Activated naive CD4-positive, alpha-beta T cell treated with Interleukin-2 at 50 U/mL for 16 hours (primary cell): ENCODE results near the gene CPNE8.

Experiments used
- DNase-seq: peaks from one replicate; pipeline ENCODE4 v3.0.0-alpha.2; 2020

The CPNE8 gene

DNA sequence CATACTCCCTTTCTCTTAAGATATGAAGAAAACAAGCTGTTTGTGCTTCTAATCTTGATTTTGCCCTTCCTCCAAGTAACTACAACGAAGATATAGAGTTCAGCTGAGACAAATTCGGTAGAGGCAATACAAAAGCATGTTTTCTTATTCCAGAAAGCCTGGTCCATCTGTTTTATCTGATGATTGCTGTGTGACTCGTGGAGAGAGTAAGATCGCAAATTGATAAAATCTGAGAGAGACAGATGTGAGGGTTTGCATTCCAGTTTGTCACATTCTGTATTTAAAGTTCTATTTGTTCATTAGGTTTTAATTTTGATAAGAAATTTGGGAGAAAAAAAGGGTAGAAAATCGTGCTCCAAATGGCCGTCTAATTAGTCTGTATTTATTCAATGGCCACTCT, 192.1 kb downstream of the CPNE8 start:
- no peak for DNase-seq

DNA sequence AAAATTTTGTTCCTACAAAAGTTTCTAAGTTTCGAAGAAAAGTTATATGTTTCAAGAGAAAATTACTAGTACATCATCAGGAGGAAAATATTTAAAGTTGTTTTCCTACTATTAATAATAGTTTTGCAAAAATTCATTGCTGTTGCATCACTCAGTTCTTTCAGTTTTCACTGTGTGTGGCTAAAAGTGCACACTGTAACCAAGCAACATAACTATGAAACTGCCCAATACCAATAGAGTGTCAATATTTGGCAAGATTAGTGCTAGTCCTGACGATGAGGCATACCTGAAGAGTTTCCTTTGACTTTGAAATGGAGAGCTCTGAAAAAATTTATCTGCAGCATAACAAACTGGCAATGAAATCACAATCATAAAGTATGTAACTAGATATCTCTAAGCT, 194.3 kb downstream of the CPNE8 start:
- DNase-seq = no peak

DNA sequence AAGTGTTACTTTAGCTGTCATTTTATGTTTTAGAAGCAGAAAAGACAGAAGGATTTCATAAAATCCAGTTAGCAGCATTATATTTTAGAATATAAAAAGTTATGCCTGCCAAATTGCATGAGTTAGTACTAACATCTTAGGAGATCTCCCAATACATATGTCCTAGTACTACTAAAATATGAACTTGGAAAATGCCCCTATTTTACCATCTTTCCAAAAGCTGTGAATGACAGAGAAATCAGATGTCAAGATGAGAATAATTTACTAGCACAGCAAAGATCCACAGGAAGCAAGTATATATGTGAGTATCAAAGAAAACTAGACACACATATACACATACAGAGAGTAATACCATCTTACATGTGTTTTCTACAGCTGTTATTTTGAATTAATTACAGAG, 196.9 kb downstream of the CPNE8 start:
- no peak for DNase-seq

DNA sequence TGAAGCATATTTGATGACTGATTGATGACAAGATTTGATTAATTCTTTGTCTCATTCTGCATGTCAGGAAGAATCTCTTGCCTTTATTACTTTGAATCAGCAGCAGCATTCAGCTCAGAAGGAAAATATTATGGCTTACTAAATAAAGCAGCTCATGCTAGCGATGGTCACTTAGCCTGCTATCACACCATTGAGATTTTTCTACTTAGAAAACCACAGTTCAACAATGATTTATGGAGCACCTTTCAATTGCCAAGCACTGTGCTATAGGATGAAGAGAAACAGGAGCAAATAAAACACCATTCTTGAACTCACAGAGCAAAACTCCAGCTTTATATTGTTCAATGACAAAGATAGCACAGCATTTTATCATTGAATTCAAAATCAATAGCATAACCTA, 197.7 kb downstream of the CPNE8 start:
- DNase-seq = no peak

DNA sequence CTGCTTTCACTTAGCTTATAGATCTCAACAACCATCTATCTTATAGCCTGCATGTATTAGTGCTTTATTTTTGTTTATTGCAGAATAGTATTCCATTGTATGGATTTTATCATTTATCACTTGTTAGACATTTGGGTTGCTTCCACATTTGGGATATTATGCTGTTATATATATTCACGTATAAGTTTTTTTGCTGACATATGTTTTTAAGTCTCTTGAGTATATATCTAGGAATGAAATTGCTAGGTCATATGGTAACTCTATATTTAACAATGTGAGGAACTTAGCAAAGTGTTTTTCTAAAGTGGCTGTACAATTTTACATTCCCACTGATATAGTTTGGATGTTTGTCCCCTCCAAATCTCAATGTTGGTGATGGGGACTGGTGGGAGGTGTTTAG, 208.1 kb downstream of the CPNE8 start:
- no peak for DNase-seq

DNA sequence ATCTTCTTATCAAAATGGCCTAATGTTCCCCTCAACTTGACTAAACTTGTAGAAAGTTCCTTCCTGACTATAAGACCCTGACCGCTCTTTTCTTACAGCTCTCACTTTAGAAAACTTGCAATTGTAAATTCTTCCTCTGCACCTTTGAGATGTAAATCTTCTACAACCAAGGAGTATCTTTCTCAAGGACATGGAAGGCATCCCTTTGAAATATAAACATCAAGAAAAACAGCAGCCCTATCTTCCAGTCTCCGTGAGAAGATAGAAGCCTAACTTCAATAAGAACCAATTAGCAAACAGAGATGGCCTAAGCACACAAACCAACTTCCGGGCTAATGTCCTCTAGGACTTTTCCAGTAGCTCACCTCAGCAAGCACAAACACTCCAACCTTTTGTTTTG, 210.3 kb downstream of the CPNE8 start:
- DNase-seq = no peak

DNA sequence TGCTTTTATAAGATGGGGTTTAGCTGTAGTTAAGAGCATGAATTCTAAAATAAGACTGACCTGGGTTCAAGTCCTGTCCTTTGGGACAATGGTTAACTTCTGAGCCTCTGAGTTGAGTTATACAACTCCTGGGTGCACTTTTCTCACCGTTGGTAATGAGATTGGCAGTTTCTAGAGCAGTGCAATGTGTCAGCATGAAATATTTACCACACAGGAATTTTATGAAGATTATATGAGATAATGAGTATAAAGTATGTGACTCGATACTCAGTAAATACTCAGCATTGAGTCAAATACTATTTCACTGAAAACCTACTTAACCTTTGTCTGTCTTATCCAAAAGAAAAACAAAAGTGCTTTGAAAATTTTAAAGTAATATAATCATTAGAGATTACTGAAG, 214.2 kb downstream of the CPNE8 start:
- DNase-seq = no peak

DNA sequence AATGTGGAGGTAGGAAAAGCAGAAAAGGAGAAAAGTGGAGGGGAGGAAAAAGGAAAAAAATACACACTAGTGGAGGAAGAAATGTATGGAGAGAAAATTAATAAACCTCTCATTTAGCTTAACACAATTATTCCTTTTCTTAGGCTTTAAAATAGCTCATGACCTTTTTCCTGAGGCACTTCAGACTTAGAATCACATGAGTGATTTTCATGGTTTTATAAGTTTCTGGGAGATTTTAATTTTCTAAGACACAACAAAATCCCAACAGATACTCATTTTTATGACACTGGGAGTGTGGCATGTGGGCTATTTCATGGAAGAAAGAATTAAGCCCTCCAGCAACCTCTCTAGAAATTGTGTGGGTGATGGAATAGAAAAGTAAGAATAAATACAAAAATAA, 214.7 kb downstream of the CPNE8 start:
- DNase-seq = no peak

DNA sequence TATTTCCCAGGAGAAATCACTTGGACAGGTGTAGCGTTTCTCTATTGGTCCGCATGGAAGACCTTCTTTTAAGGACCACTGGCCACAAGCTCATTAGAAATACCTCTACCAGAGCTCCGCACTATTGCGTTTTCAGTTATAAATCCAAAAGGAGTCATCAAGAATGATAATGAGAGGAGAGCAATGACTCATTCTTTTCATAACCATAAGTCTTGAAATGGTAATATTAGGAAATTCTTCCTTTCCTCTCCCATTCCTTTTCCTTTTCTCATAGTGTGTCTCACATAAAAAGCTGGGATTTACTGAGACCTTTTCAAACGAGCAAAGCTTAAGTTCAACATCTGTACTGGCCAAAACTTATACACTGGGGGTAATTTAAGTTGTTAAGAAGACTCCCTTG, 215.7 kb downstream of the CPNE8 start:
- DNase-seq = no peak

DNA sequence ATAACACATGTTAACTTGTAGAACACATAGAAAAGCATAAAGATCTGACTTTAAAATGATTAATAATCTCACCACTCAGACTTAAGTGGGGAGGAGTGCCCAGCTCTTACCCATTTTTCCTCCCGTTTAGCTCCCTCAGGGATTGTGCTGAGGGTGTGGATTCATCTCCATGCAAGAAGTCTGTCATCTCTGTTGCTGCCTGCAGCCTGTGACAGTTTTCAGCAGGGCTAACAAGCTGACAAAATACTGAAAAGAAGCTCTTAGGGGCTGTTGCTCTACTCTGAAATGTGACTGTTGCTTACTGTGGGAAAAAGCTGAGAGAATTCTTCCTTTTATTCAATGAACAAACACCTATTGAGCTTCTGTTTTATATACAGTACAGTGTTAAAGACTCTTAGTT, 216.2 kb downstream of the CPNE8 start:
- no peak for DNase-seq

DNA sequence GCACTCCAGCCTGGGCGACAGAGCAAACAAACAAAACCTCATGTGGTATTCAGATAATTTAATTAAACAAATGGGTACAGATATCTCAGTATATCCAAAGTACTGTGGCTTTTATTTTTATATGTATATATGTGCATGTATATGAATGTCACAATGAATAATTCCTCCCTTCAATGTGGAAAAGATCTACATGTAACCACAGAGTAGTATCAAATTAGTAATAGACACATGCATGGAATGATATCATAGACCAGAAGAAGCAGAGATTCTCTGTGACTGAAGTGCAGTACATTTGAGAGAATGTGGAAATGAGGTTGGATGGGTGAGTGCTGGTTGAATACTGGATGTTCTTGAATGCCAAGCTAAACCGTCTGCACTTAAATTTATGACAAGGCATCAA, 222.9 kb downstream of the CPNE8 start:
- no peak for DNase-seq

DNA sequence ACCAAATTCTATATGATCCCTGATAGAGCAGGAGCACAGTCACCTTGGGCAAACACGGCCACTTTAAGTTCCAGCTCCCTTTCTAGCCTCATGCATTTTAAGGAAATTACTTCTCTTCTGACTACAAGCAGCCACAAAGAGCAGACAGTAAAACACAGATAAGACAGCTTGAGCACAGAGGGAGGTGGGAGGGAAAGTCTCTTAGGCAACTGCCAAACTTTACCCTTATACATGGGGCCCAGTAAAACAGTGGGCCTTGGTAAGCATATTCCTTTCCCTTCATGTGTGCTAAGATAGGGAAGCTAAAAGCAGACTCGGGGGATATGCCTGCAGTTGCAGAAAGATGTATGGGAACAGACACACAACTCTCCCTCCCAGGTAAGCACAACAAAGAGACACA, 235.9 kb downstream of the CPNE8 start:
- DNase-seq = no peak

DNA sequence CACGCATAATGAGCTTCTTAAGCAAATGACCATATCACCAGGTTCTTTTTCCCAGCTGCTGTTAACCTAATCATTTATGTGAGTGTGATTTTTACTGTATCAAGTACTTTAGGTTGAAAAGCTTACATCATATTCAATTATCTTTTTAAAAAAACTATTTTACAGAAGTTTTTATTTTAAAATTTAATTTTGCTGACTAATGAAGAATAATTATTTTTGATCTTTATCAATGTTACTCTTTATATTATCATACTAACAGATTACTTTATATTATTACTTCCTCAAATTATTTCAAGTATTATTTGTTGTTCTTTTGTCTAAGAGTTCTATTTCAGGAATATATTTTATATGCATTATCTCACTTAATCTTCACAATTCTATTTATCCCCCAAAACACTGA, 236.3 kb downstream of the CPNE8 start:
- DNase-seq = no peak

DNA sequence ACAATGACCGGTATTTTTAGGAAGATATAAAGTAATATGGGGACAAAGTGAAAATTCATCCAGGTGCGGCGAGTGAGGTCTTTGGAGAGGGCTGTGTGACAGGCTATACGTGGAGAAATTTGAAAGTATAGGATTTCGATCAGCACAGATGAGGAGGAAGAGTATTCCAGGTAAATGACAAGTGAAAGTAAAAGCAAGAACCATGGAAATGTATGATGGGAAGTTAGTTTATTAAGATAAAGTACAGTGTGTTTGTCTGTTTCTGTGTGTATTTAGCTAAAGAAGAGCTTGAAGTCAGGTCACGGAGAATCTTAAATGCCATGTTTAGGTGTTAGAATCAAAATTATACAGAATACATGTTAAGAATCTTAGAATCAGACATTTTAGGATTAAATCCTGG, 239.0 kb downstream of the CPNE8 start:
- no peak for DNase-seq

DNA sequence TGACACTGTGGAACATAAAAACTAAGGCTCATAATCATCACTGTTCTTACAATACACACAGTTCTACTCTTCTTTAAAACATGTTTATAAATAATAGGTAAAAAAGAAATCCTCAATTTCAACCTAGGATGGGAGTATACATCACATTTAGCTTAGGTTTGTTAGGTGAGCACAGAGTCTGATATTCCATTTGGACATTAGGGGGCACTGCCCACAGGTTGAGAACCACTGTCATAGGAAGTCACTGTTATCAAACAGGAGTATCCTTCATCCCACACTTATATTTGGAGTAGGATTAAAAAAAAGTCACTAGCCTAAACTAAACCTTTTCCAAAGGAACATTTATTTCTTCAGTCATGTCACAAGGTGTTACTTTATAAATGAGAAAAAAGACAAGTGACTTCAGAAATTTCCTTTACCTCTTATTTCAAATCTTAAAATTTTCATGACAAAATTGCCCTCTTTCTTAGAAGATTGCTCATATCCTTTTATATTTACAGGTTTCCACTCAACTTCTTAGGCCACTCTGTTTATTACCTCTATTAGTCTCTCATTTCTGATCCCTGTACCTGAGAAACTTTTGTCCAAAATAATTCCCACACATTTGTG, 240.6 kb downstream of the CPNE8 start:
- no peak for DNase-seq

DNA sequence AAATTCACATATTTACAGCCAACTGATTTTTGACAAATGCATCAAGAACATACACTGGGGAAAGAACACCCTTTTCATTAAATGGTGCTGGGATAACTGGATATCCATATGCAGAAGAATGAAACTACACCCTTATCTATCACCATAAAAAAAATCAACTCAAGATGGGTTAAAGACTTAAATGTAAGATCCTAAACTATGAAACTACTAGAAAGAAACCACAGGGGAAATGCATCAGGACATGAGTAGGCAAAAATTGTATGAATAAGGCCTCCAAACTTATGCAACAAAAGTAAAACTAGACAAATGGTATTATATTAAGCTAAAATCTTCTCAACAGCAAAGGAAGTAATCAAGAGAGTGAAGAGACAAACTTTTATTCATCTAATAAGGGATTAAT, 242.6 kb downstream of the CPNE8 start:
- no peak for DNase-seq

DNA sequence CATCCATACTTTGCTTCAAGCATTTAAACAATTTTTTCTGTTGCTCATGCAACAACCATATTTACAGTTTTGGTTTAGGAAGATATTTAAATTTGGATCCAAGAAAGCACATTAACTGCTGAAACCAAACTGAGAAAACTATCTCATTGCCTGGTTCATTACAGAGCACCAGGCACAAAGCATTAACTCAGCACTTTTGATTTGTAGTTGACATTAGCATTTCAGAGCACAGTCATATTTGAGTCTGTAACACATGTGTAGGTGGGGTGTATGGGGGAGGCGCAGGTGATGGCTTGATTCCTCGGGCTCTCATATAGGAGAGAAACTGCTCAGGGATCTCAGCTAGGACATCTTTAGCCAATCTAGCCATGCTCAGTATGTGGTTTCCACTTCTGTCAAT, 251.7 kb downstream of the CPNE8 start:
- no peak for DNase-seq

DNA sequence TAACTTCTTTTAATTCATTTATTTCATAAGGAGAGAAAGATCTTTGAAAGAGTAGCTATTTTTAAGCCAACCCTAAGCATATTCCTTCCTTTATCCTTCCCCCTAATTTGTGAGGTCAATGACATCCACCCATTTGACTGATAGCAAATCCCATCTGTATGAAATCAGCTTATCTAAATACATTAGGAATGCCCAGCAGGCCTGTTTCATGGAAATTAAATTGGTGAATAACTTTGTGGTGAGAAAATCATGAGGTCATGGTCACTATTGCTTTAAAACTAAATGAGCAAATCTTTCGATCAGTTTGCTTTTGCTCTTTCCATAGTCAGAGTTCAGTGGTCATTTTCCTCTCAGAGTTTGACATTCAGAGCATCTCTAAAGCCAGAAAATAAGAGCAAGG, 256.6 kb downstream of the CPNE8 start:
- DNase-seq = no peak

DNA sequence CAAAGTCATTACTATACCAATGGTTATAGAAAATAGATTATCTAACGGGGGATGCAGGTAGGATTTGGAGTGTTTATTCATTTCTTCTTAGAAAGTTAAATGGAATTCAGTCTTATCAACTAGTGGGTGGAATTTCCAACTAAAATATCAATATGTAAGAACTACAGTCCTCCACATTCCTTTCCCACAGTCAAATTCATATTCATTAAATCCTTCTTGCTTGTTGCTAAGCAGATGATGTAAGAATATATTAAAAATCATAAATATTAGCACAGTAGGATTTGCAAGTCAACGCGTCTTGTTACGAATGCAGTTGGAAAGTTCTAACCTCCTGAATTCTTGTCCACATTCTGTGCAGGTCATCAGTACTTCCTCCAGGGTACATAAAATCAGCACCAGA, 259.2 kb downstream of the CPNE8 start:
- no peak for DNase-seq

DNA sequence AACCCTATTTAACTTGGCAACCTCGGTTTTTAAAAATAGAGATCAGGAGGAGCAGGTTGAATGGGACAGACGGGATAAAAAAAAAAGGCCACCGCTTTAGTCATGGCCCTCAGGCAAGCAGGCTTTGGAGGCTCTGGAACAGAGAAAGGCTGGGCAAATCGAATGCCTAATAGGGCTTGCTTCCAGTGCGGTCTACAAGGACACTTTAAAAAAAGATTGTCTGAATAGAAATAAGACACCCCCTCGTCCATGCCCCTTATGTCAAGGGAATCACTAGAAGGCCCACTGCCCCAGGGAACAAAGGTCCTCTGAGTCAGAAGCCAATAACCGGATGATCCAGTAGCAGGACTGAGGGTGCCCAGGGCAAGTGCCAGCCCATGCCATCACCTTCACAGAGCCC, 265.8 kb downstream of the CPNE8 start:
- DNase-seq = no peak

DNA sequence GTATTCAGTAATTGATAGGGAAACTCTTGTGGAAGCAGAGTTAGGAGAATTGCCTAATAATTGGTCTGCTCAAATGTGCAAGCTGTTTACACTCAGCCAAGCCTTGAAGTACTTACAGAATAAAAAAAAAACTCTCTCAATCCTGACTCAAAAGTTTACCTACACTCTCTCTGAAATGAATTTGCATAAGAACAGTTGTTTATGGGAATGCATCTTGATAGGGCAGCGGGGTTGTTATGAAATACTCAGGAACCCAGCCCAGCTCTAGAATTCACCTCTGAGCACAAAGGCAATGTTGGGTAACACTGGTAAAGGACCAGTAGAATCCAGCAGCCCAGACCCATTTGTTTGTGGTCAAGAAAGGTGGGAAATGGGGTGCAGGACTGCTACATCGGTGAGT, 267.0 kb downstream of the CPNE8 start:
- DNase-seq = no peak

DNA sequence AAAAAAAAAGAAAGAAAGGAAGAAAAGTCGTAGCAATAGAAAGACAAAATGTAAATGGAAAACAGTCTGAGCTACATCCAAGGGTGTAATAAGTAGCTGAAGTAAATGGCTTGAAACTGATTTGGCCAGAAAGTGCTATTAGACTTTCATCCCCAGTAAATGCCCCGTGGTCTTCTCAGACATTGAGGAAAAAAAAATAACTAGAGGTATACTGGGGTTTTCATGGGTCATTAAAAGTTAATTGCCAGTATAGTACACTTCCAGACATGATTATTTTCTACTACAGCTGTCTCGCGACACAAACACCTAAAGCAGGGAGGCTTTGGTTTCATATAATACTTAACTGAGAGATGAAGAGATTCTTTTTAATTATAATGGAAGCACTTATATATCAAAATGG, 271.9 kb downstream of the CPNE8 start:
- DNase-seq = no peak

DNA sequence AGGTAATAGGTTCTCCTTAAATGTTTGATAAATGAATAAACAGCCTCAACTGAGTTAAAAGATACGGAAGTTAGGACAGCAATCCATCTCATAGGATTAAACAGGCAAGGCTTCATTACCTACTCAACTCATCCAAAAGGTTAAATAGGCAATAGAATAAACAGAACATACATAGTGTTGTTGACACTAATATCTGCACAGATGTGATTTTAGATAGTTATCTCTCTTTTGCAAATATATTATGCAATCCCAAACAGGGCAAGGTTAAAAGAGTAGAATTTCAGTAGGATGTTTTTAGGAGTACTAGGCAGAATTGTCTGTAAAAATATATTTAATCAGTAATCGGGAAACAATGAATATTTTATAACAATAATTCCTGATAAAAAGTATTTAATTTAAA, 276.3 kb downstream of the CPNE8 start:
- no peak for DNase-seq

DNA sequence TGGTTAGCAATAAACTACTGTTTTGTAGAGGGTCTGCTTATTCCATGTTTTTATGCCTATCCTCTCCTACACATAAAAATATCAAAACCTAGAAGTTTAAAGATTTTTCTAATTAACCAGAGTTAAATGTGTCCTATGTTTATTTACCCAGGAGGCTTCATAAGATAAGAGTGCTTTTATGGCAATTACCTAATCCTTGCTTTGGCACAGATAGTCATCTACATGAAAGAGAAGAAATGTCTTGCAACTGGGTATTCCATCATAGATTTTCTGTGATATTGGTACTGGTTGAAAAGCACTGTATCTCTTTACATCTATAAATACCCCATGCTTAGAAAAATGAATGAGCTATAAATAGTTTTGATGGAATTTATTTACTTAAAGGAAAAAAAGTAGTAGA, 277.1 kb downstream of the CPNE8 start:
- DNase-seq = no peak

DNA sequence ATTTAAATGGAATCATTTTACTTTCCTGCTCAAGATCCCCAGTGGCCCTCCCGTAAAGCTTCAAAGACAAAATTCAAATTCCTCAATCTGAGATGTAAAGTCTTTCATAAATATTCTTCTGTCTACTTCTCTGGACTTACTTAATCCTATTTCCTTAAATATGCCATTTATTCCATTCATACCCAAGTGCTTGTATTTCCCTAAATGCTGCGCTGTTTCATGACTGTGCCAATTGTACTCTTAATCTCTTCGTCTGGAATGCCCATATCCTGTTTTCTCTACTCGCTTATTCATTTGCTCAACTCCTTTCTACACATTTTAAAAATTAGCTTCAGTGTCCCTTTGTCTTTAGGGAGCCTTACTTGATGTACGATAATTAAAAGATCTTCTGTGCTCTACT, 280.1 kb downstream of the CPNE8 start:
- no peak for DNase-seq

DNA sequence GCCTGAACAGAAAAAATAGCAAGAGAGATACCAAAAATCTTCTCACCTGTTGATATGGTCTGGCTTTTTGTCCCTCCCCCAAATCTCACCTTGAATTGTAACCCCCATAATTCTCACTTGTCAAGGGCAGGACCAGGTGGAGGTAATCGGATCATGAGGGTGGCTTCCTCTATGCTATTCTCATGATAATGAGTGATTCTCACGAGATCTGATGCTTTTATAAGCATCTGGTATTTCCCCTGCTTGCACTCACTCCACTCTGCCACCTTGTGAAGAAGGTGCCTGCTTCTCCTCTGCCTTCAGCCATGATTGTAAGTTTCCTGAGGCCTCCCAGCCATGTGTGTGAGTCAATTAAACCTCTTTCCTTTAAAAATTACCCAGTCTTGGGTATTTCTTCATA, 291.2 kb downstream of the CPNE8 start:
- no peak for DNase-seq
